ENCODE results near the gene CNTNAP1.
A peak's percentile ranks its signal among the peaks of the same experiment; 100 is the strongest.

Gene CNTNAP1

DNA sequence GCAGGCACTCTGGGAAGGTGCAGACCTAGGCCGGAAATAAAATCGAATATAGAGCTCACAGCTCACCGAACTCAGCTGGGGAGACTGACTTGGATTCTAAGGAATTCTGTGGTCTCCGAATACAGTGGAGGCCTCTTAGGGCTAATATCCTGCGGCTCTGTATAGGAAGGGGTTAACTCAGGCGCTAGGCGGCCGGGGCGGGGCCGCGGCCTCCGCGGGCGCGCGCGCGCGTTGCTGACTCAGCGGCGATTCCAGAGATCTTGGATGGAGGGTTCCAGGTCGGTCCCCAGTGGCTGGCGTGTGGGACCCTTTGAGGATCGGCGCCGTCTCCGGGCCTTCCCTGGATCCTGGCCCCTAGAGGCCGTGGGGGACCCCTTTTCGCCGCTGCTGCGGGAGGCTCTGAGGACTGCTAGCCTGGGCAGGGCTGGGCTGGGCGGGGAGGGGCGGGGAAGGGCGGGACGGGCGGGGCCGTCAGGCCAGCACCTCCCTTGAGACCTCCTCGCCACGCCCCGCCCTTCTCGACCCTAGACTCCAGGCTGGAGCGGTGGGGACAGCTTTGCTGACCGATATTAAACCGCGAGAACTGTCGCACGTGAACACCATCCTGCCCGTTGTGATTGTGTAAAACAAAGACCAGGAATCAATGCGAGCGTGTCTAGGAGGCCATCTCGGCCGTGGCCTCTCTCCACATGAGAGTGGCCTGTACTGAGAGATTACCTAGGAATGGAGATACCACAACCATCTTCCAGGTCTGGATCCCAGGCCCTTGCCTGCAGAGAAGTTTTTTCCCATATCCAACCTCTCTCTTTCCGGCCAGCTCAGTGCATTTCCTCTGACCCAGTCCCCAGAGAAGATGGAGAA, 4.2 kb upstream of the CNTNAP1 start:
- Histone ChIP-seq H3K4me3 (peak overlapping the region; percentile 52 to 75 (median 64)), H3K9ac (peak overlapping the region; percentile 80 to 92 (median 86)), H3K4me2 (peak overlapping the region; percentile 83 to 100 (median 97)), H3K27me3 (peaks cover 26 to 50% (median 43%) of the 10 kb centered on the region in 11 experiments), H4K20me1 (peaks cover 9 to 34% (median 29%) of the 10 kb centered on the region in 11 experiments; a peak in 20 of 22 replicates), H3K4me1 (peaks cover 68 to 91% (median 82%) of the 10 kb centered on the region in 10 experiments), H3K9me3 (replicated peaks in 1 of 11) (no peaks in the 10 kb centered on the region), H3K27ac (peak overlapping the region; percentile 77 to 95 (median 90)), H3K36me3 (peaks cover 0 to 5% (median 3%) of the 10 kb centered on the region in 11 experiments; a peak in 8 of 22 replicates)
- TF ChIP-seq Cebpa-rat (IDR thresholded peaks at IDR 0.05), result no peak

DNA sequence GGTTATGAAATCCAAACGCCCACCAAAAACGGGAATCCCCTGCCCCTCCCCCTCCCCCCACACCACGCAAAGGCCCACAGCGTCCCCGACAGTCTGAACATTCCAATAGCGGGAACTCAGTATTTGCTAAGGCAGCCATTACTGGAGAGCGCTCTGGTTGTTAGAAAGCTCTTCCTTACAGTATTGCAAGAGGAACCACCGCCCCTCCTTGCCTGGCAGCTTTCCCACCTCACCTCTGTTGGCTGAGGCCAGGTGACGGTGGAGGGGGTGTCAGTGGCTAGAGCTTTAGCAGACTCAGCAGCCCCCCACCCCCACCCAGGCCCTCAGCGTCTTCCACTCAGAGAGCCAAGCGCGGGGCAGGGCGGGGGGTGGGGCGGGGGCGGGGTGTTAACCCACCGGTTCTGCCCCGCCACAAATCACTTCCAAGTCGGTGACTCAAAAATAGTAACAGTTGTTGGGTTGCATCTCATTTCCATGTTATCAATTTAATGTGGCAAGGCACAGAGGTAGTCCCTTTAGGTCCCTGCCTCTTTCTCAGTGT, 3.3 kb upstream of the CNTNAP1 start:
- Histone ChIP-seq H3K9ac (peak overlapping the region; percentile 80 to 92 (median 86)), H3K27ac (peak overlapping the region; percentile 77 to 95 (median 90)), H3K4me1 (peaks cover 66 to 87% (median 81%) of the 10 kb centered on the region in 10 experiments), H3K4me2 (peak overlapping the region; percentile 83 to 100 (median 97)), H3K4me3 (peak overlapping the region; percentile 40 to 75 (median 64)), H3K9me3 (replicated peaks in 1 of 11) (no peaks in the 10 kb centered on the region), H4K20me1 (peaks cover 9 to 34% (median 28%) of the 10 kb centered on the region in 11 experiments; a peak in 18 of 22 replicates), H3K36me3 (no peaks in the 10 kb centered on the region), H3K27me3 (peaks cover 24 to 52% (median 48%) of the 10 kb centered on the region in 11 experiments)
- TF ChIP-seq Cebpa-rat (IDR thresholded peaks at IDR 0.05), result no peak

DNA sequence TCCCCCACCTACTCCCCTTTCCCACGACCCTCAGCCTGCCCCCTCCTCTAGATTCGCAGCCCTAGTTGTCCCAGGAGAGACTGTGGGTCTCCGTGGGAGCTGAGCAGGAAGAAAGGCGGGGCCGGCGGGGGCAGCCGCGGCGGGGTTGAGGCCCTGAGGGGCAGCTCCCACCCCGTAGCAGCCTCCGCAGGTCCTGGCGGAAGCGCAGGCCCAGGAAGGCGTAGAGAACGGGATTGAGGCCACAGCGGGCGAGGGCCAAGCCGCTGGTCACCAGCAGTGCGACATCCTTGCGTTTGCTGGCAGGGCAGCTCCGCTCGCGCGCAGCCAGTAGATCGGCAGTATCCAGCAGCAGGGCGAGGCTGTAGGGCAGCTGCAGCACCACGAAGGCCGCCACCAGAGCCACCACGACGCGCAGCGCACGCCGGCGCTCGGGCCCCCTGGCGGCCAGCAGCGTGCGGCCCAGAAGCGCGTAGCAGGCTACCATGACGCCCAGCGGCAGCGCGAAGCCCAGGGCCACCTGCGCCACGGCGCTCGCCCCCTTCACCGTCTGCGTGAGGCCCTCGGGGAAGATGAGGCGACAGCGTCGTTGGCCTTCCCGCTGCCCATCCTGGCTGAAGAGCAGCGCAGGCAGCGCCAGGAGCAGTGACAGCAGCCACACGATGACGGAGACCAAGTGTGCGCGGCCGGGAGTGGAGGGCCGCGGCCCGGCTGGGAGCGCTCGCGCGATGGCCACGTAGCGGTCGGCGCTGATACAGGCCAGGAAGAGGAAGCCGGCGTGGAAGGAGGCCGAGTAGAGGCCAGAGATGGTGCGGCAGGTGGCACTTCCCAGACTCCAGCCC, 2.6 kb upstream of the CNTNAP1 start:
- Histone ChIP-seq H3K27ac (peak overlapping the region; percentile 77 to 95 (median 90)), H3K27me3 (peaks cover 24 to 52% (median 46%) of the 10 kb centered on the region in 11 experiments), H3K36me3 (0 out of 22 replicates have a peak, but pooled peaks cover 0 to under 1% (median 0%) of the 10 kb centered on the region in 11 experiments), H3K9ac (peak overlapping the region; percentile 80 to 88 (median 84)), H3K9me3 (replicated peaks in 1 of 11) (no peaks in the 10 kb centered on the region), H3K4me3 (peak overlapping the region; percentile 40 to 75 (median 64)), H4K20me1 (peaks cover 9 to 31% (median 22%) of the 10 kb centered on the region in 11 experiments; a peak in 18 of 22 replicates), H3K4me2 (peak overlapping the region; percentile 83 to 100 (median 97)), H3K4me1 (peaks cover 59 to 80% (median 74%) of the 10 kb centered on the region in 10 experiments)
- TF ChIP-seq Cebpa-rat (IDR thresholded peaks at IDR 0.05), result no peak

DNA sequence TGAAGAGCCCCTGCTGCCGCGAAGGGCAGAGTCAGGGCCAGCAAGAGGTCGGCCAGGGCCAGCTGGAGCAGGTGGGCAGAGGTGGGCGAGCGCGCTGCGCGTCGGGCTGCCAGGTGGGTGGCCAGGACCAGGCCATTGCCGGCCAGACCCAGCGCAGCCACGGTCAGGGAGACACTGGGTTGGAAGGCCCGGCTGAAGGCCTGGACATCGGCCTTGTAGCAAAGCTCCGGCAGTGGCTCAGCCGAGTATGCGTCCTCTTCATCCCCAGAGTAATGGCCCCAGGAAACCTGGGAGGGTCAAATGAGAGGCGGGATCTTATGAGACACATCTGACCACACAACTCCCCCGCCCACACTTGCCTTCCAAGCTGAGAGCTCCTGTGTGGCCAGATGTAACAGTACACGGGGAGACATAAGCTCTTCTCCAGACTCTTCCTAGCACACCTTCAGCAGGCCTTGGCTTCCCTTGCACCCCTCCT, 2.0 kb upstream of the CNTNAP1 start:
- peaks cover 0 to 7% (median 0%) of the 10 kb centered on the region in 11 experiments; a peak in 1 of 22 replicates for H3K36me3 ChIP-seq
- H3K9me3 ChIP-seq (replicated peaks in 1 of 11), result no peaks in the 10 kb centered on the region
- peak overlapping the region; percentile 80 to 88 (median 84); a peak in 21 of 22 replicates for H3K9ac ChIP-seq
- no peak for TF ChIP-seq Cebpa-rat (IDR thresholded peaks at IDR 0.05)
- peak overlapping the region; percentile 77 to 95 (median 90); a peak in 21 of 22 replicates for H3K27ac ChIP-seq
- peak overlapping the region; percentile 83 to 100 (median 97) for H3K4me2 ChIP-seq
- peaks cover 21 to 45% (median 41%) of the 10 kb centered on the region in 11 experiments for H3K27me3 ChIP-seq
- H4K20me1 ChIP-seq, result peaks cover 5 to 29% (median 17%) of the 10 kb centered on the region in 11 experiments; a peak in 18 of 22 replicates
- peak overlapping the region in 9 of 10 experiments; percentile 40 to 75 (median 65); a peak in 18 of 20 replicates for H3K4me3 ChIP-seq
- peaks cover 52 to 73% (median 67%) of the 10 kb centered on the region in 10 experiments for H3K4me1 ChIP-seq

DNA sequence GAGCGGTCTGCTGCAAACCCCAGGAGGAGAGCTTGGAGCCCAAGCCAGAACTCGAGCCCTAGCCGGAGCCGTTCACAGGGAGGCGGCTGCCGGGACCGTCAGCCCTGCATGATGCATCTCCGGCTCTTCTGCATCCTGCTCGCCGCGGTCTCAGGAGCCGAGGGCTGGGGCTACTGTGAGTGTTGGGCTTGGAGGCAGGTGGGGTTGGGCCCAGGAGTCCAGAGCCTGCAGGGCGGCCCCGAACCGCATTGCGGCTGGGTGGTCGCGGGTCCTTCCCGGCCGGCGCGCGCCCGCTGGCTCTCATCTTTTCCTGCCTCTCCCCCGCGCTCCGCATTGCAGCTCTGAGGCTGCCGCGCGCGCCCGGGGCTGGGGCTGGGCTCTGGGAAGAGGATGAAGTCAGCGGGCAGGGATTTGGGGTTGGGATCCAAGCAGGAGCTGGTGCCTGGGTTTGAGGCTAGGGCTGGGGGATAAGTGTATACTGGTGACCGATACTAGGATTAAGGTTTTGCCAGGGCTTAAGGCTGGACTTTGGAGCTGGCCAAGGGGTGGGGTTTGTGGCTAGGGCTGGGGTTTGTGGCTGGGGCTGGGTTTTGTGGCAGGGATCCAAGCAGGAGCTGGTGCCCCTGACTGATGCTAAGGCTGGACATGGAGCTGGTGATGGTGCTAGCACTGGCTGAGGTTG, 532 bp downstream of the CNTNAP1 start:
- peak overlapping the region; percentile 79 to 99 (median 91) for H3K4me2 ChIP-seq
- H3K4me3 ChIP-seq, result peak overlapping the region; percentile 45 to 70 (median 57)
- no peaks in the 10 kb centered on the region for H3K9me3 ChIP-seq (replicated peaks in 1 of 11)
- H3K9ac ChIP-seq, result peak overlapping the region; percentile 14 to 66 (median 52); a peak in 19 of 22 replicates
- H3K36me3 ChIP-seq, result peaks cover 0 to 11% (median 0%) of the 10 kb centered on the region in 11 experiments; a peak in 2 of 22 replicates
- peaks cover 14 to 35% (median 32%) of the 10 kb centered on the region in 11 experiments for H3K27me3 ChIP-seq
- peaks cover 41 to 53% (median 49%) of the 10 kb centered on the region in 10 experiments for H3K4me1 ChIP-seq
- no peak overlapping the region for H3K27ac ChIP-seq
- peaks cover 0 to 20% (median 8%) of the 10 kb centered on the region in 11 experiments; a peak in 10 of 22 replicates for H4K20me1 ChIP-seq
- no peak for TF ChIP-seq Cebpa-rat (IDR thresholded peaks at IDR 0.05)

DNA sequence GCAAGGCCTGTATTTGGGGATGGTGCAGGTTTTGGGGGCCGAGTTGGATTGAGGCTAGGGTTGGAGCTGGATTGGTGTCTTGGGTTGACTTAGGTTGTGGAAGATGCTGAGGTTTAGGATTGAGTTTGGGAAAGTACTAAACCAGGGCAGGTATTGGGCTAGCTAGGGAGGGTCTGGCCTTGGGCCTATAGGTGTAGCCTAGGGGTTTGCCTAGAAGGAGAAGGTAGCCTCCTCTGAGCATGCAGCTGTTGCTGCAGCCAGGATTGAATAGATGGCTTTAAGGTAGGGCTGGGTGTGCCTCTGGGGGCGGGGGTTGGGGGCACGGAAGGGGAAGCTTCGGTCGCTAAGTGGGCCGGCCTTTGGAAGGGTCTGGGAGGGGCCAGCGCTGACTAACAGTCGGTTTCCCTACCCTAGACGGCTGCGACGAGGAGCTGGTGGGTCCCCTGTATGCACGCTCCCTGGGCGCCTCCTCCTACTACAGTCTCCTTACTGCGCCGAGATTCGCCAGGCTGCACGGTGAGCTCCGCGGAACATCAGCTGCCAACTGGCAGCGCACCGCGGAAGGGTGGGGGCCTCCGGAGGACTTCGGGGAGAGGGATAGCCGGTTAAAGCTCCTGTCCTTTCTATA, 1.2 kb downstream of the CNTNAP1 start:
- Histone ChIP-seq H3K4me2 (peak overlapping the region; percentile 79 to 99 (median 91)), H3K9me3 (replicated peaks in 1 of 11) (no peaks in the 10 kb centered on the region), H3K9ac (peak overlapping the region in 4 of 11 experiments; percentile 27 to 63 (median 48); a peak in 4 of 22 replicates), H3K27ac (no peak overlapping the region), H3K27me3 (peaks cover 14 to 35% (median 32%) of the 10 kb centered on the region in 11 experiments), H4K20me1 (peaks cover 0 to 20% (median 8%) of the 10 kb centered on the region in 11 experiments; a peak in 10 of 22 replicates), H3K4me1 (peaks cover 39 to 51% (median 46%) of the 10 kb centered on the region in 10 experiments), H3K36me3 (peaks cover 0 to 11% (median under 1%) of the 10 kb centered on the region in 11 experiments; a peak in 3 of 22 replicates), H3K4me3 (peak overlapping the region in 9 of 10 experiments; percentile 45 to 70 (median 58); a peak in 10 of 20 replicates)
- no peak for TF ChIP-seq Cebpa-rat (IDR thresholded peaks at IDR 0.05)

DNA sequence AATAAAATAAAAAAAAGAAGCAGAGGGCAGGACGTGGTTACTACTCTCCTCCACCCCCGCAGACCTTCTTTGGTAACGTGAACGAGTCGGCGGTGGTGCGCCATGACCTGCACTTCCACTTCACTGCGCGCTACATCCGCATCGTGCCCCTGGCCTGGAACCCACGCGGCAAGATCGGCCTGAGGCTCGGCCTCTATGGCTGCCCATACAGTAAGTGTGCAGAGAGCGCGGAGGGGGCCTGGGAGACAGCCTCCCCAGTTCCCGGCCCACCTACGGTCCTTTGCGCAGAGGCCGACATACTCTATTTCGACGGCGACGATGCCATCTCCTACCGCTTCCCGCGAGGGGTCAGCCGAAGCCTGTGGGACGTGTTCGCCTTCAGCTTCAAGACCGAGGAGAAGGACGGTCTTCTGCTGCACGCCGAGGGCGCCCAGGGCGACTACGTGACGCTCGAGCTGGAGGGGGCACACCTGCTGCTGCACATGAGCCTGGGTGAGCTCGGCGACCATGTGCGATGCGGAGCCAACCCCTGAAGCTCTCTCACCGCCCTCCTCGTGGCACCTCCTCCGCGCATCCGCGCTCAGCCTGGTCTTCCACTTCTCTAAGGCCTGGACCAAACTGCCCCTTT, 2.7 kb downstream of the CNTNAP1 start:
- Histone ChIP-seq H3K36me3 (peaks cover 0 to 17% (median 3%) of the 10 kb centered on the region in 11 experiments; a peak in 3 of 22 replicates), H3K4me3 (no peak overlapping the region), H4K20me1 (peaks cover 0 to 20% (median 8%) of the 10 kb centered on the region in 11 experiments; a peak in 10 of 22 replicates), H3K9me3 (replicated peaks in 1 of 11) (no peaks in the 10 kb centered on the region), H3K4me2 (no peak overlapping the region), H3K4me1 (peaks cover 30 to 39% (median 34%) of the 10 kb centered on the region in 10 experiments), H3K27me3 (peaks cover 14 to 35% (median 32%) of the 10 kb centered on the region in 11 experiments), H3K9ac (no peak overlapping the region), H3K27ac (no peak overlapping the region)
- TF ChIP-seq Cebpa-rat (IDR thresholded peaks at IDR 0.05), result no peak

Data from BLaER1 treated with 17β-estradiol and CSF1 and Interleukin-3, amounts not matched to agents 10 nM and 100 nM (cell line).